Activated T-helper 2 cell treated with anti-CD3 and anti-CD28 coated beads, Interferon-gamma antibody, Interleukin-2, Interleukin-4, amounts not matched to agents 10 μg/mL and 5 μg/mL and 100 μg/mL, durations not matched to agents 14 hours and 24 hours and 36 hours (primary cell): ENCODE measurements around the gene PCDHGA8. TPM values are rescaled to one million over a fixed set of nuclear protein-coding genes. Genes with fewer than 3 reads are reported as not detected.

Experiments
- DNase-seq: peaks from one replicate; pipeline ENCODE4 v3.0.0; 2021; ENCODE audit warnings: low spot score
- H3K27ac Mint-ChIP-seq: one replicate; pipeline ENCODE4 v1.8.0; 2021; ENCODE audit warnings: mixed read lengths
- H3K27me3 Mint-ChIP-seq: one replicate; pipeline ENCODE4 v1.8.0; 2021; ENCODE audit warnings: low read depth, mixed read lengths
- H3K36me3 Mint-ChIP-seq: one replicate; pipeline ENCODE4 v1.8.0; 2021; ENCODE audit warnings: low read depth, mixed read lengths
- H3K4me1 Mint-ChIP-seq: one replicate; pipeline ENCODE4 v1.8.0; 2021; ENCODE audit warnings: low read depth, mixed read lengths
- H3K4me3 Mint-ChIP-seq: one replicate; pipeline ENCODE4 v1.8.0; 2021; ENCODE audit warnings: low read depth, mild to moderate bottlenecking, moderate library complexity, mixed read lengths
- H3K9me3 Mint-ChIP-seq: one replicate; pipeline ENCODE4 v1.8.0; 2021; ENCODE audit warnings: mixed read lengths
- intact Hi-C: fragments of 100-400 bp; cut with micrococcal nuclease; formaldehyde crosslinking; loops from one replicate; pipeline ENCODE4 v1.15.1; 2023
- total RNA-seq: library from RNA; stranded (reverse); gene quantifications from 2 replicates; pipeline ENCODE4 v1.2.3, GENCODE V29; 2022

PCDHGA8 gene
- total RNA-seq, 1 donor from 2014 or later, result 0.07 TPM

GRCh38 chr5:141437221-141437620 is 44.8 kb downstream of the PCDHGA8 start:
- H3K27me3 Mint-ChIP-seq, result peaks cover 7% of the 10 kb centered on the region
- intact Hi-C loops, result no loop called here
- H3K36me3 Mint-ChIP-seq, result no peaks in the 10 kb centered on the region
- peaks cover 2% of the 10 kb centered on the region for H3K9me3 Mint-ChIP-seq
- H3K4me1 Mint-ChIP-seq, result no peaks in the 10 kb centered on the region
- H3K4me3 Mint-ChIP-seq, result no peak overlapping the region
- no peak for DNase-seq
- H3K27ac Mint-ChIP-seq, result no peak overlapping the region

- H3K9me3 Mint-ChIP-seq, result peaks cover 6% of the 10 kb centered on the region
- no peak for DNase-seq
- no peak overlapping the region for H3K27ac Mint-ChIP-seq
- no peak overlapping the region for H3K4me3 Mint-ChIP-seq
- H3K36me3 Mint-ChIP-seq, result no peaks in the 10 kb centered on the region
- H3K4me1 Mint-ChIP-seq, result no peaks in the 10 kb centered on the region
- H3K27me3 Mint-ChIP-seq, result peaks cover 1% of the 10 kb centered on the region
- intact Hi-C loops, result no loop called here
Measured at GRCh38 chr5:141439411-141440141, 47.1 kb downstream of the PCDHGA8 start.

- H3K4me3 Mint-ChIP-seq, result no peak overlapping the region
Measured at GRCh38 chr5:141440341-141440740, 47.9 kb downstream of the PCDHGA8 start.

GRCh38 chr5:141441571-141442170 is 49.2 kb downstream of the PCDHGA8 start:
- no peak for DNase-seq
- H3K4me1 Mint-ChIP-seq, result no peaks in the 10 kb centered on the region
- peaks cover 6% of the 10 kb centered on the region for H3K9me3 Mint-ChIP-seq
- H3K36me3 Mint-ChIP-seq, result no peaks in the 10 kb centered on the region
- H3K27ac Mint-ChIP-seq, result no peak overlapping the region
- no peak overlapping the region for H3K4me3 Mint-ChIP-seq
- intact Hi-C loops, result no loop called here
- H3K27me3 Mint-ChIP-seq, result peaks cover under 1% of the 10 kb centered on the region

More at GRCh38 chr5:141440341-141440740, 47.9 kb downstream of the PCDHGA8 start:
- Mint-ChIP-seq H3K27ac (no peak overlapping the region), H3K4me1 (no peaks in the 10 kb centered on the region), H3K9me3 (peaks cover 6% of the 10 kb centered on the region), H3K36me3 (no peaks in the 10 kb centered on the region), H3K27me3 (peaks cover 1% of the 10 kb centered on the region)
- intact Hi-C loops, result no loop called here
- no peak for DNase-seq

Other genes starting within 250 kb of the PCDHGA8 start
- not detected in 2 replicates for gene PCDHB6, start 242.6 kb upstream of the PCDHGA8 start, total RNA-seq
- 0.07 TPM in 1 of 2 replicates, not detected in the other for gene PCDHB7, start 220.0 kb upstream of the PCDHGA8 start, total RNA-seq
- gene PCDHB8, start 214.8 kb upstream of the PCDHGA8 start, total RNA-seq, result not detected in 2 replicates
- gene PCDHB16, start 210.2 kb upstream of the PCDHGA8 start, total RNA-seq, result not detected in 2 replicates
- gene PCDHB9, start 205.5 kb upstream of the PCDHGA8 start, total RNA-seq, result not detected in 2 replicates
- gene PCDHB10, start 200.3 kb upstream of the PCDHGA8 start, total RNA-seq, result not detected in 2 replicates
- not detected in 2 replicates for gene PCDHB11, start 193.0 kb upstream of the PCDHGA8 start, total RNA-seq
- not detected in 2 replicates for gene PCDHB12, start 183.9 kb upstream of the PCDHGA8 start, total RNA-seq
- gene PCDHB13, start 178.7 kb upstream of the PCDHGA8 start, total RNA-seq, result 0.02 TPM in 1 of 2 replicates, not detected in the other
- gene PCDHB14, start 169.3 kb upstream of the PCDHGA8 start, total RNA-seq, result not detected in 2 replicates
- gene PCDHB15, start 147.2 kb upstream of the PCDHGA8 start, total RNA-seq, result not detected in 2 replicates
- 0.16 TPM in 1 of 2 replicates, not detected in the other for gene SLC25A2, start 88.6 kb upstream of the PCDHGA8 start, total RNA-seq
- 67.1 and 70.5 TPM in 2 replicates for gene TAF7, start 71.8 kb upstream of the PCDHGA8 start, total RNA-seq
- gene PCDHGA1, start 62.1 kb upstream of the PCDHGA8 start, total RNA-seq, result 0.09 and 0.14 TPM in 2 replicates
- gene PCDHGA2, start 53.9 kb upstream of the PCDHGA8 start, total RNA-seq, result 0.09 and 0.11 TPM in 2 replicates
- 0.11 and 0.16 TPM in 2 replicates for gene PCDHGA3, start 48.8 kb upstream of the PCDHGA8 start, total RNA-seq
- gene PCDHGB1, start 42.5 kb upstream of the PCDHGA8 start, total RNA-seq, result 0.16 and 0.48 TPM in 2 replicates
- gene PCDHGA4, start 37.6 kb upstream of the PCDHGA8 start, total RNA-seq, result 0.44 and 0.57 TPM in 2 replicates
- gene PCDHGB2, start 32.6 kb upstream of the PCDHGA8 start, total RNA-seq, result 0.85 and 0.91 TPM in 2 replicates
- gene PCDHGA5, start 28.5 kb upstream of the PCDHGA8 start, total RNA-seq, result 0.43 and 0.51 TPM in 2 replicates
- gene PCDHGB3, start 22.4 kb upstream of the PCDHGA8 start, total RNA-seq, result 0.46 and 0.85 TPM in 2 replicates
- gene PCDHGA6, start 18.7 kb upstream of the PCDHGA8 start, total RNA-seq, result 0.48 and 0.55 TPM in 2 replicates
- gene PCDHGA7, start 9.9 kb upstream of the PCDHGA8 start, total RNA-seq, result 0.16 and 0.30 TPM in 2 replicates
- 0.28 and 0.34 TPM in 2 replicates for gene PCDHGB4, start 4.9 kb upstream of the PCDHGA8 start, total RNA-seq
- 0.62 and 0.92 TPM in 2 replicates for gene PCDHGB5, start 5.3 kb downstream of the PCDHGA8 start, total RNA-seq
- 0.23 and 0.32 TPM in 2 replicates for gene PCDHGA9, start 10.1 kb downstream of the PCDHGA8 start, total RNA-seq
- gene PCDHGB6, start 15.4 kb downstream of the PCDHGA8 start, total RNA-seq, result 0.21 and 0.34 TPM in 2 replicates
- 0.21 and 0.34 TPM in 2 replicates for gene PCDHGA10, start 20.4 kb downstream of the PCDHGA8 start, total RNA-seq
- gene PCDHGB7, start 25.0 kb downstream of the PCDHGA8 start, total RNA-seq, result 0.18 and 0.23 TPM in 2 replicates
- gene PCDHGA11, start 28.4 kb downstream of the PCDHGA8 start, total RNA-seq, result 0.21 and 0.39 TPM in 2 replicates
- 0.11 and 0.16 TPM in 2 replicates for gene PCDHGA12, start 37.9 kb downstream of the PCDHGA8 start, total RNA-seq
- 0.21 and 0.23 TPM in 2 replicates for gene PCDHGC3, start 83.3 kb downstream of the PCDHGA8 start, total RNA-seq
- not detected in 2 replicates for gene PCDHGC4, start 92.4 kb downstream of the PCDHGA8 start, total RNA-seq
- not detected in 2 replicates for gene PCDHGC5, start 96.4 kb downstream of the PCDHGA8 start, total RNA-seq
- 228 and 234 TPM in 2 replicates for gene DIAPH1, start 226.4 kb downstream of the PCDHGA8 start, total RNA-seq
- 92.4 and 95.2 TPM in 2 replicates for gene HDAC3, start 244.2 kb downstream of the PCDHGA8 start, total RNA-seq
- 15.9 and 16.1 TPM in 2 replicates for gene RELL2, start 244.4 kb downstream of the PCDHGA8 start, total RNA-seq